ENCODE results near the gene RC3H1. TPM values are rescaled to one million over a fixed set of nuclear protein-coding genes. Genes with fewer than 3 reads are reported as not detected.

Gene RC3H1, protein sequence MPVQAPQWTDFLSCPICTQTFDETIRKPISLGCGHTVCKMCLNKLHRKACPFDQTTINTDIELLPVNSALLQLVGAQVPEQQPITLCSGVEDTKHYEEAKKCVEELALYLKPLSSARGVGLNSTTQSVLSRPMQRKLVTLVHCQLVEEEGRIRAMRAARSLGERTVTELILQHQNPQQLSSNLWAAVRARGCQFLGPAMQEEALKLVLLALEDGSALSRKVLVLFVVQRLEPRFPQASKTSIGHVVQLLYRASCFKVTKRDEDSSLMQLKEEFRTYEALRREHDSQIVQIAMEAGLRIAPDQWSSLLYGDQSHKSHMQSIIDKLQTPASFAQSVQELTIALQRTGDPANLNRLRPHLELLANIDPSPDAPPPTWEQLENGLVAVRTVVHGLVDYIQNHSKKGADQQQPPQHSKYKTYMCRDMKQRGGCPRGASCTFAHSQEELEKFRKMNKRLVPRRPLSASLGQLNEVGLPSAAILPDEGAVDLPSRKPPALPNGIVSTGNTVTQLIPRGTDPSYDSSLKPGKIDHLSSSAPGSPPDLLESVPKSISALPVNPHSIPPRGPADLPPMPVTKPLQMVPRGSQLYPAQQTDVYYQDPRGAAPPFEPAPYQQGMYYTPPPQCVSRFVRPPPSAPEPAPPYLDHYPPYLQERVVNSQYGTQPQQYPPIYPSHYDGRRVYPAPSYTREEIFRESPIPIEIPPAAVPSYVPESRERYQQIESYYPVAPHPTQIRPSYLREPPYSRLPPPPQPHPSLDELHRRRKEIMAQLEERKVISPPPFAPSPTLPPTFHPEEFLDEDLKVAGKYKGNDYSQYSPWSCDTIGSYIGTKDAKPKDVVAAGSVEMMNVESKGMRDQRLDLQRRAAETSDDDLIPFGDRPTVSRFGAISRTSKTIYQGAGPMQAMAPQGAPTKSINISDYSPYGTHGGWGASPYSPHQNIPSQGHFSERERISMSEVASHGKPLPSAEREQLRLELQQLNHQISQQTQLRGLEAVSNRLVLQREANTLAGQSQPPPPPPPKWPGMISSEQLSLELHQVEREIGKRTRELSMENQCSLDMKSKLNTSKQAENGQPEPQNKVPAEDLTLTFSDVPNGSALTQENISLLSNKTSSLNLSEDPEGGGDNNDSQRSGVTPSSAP
- total RNA-seq (10 to 100 TPM; 14.9 to 20.7 TPM), polyA plus RNA-seq (1 to 10 TPM; 2.0 to 4.5 TPM)

DNA sequence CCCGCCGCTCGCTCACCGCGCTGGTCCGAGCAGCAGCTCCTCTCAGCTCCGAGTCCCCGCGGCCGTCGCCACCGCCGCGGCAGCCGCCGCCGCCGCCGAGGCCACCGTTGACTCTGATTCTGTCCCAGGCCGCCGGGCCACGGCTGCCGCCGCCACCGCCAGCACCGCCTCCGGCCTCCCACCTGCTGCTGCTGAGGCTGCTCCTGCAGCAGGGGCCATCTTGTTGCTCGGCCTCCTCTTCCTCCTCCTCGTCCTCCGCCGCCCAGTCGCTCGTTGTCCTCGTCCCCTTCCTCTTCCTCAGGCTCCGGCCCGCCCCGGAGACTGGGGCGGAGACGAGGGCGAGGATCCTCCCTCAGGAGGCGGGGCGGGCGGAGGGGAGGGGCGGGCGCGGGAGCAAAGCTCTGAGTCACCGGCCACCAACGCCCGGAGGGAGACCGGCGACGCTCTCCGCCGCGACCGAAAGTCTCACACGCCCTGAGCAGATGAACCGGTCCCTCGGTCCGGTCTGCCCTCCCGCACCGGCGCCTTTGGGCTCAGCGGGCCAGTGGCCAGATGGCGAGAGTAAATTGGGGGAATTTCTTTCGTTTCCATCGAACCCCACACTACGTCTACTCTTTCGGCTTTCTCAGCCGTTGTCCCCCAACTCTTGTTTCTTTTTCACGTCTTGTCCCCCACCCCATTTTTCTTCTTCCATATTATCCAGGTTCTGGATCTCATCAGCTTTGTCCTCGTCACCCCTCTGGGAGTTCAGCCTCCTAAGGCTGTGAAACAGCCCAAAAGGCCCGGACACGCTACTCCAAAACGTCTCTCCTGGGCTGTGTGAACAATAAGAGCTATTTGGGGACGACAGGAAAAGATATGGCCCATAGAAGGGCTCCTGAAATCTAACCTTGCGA, at the start of gene RC3H1:
TSS of gene RC3H1 (minus strand) at position 278 of the 896 bp plus-strand sequence. CDS start 29,372 bp downstream, outside the sequence.
- peak within 1 kb of the TSS; percentile 91 to 95 for H3K9ac ChIP-seq (ENCODE audit: low read depth in 1 of 2, low read length in 2 of 2)
- peaks cover 10 to 33% (median 25%) of the 10 kb centered on the region in 4 donors for H3K4me1 ChIP-seq (ENCODE audit: control insufficient read depth in 4 of 4, insufficient read depth in 4 of 4, low read length in 3 of 4)
- H3K4me3 ChIP-seq (ENCODE audit: low read depth in 1 of 3, low read length in 3 of 3) = peak within 1 kb of the TSS; percentile 78 to 95 (median 80)
- peak; percentile 96 for DNase-seq (ENCODE audit: low spot score)
- H3K9me3 ChIP-seq (ENCODE audit: control insufficient read depth in 4 of 4, low read length in 3 of 4) = no peaks in the 10 kb centered on the region
- TF ChIP-seq TAF1 (conservative IDR thresholded peaks at IDR 0.05) = peak; percentile 74
- no peak for TF ChIP-seq FOXA1 (IDR thresholded peaks at IDR 0.05)
- TF ChIP-seq RXRA (IDR thresholded peaks at IDR 0.05) = peak in 1 of 2 donors; percentile 22
- TF ChIP-seq RAD21 (IDR thresholded peaks at IDR 0.05) = peak in 1 of 2 donors; percentile 38
- TF ChIP-seq GABPA (IDR thresholded peaks at IDR 0.05 in 1 of 2, conservative IDR thresholded peaks at IDR 0.05 in 1 of 2) = peak in 1 of 2 donors; percentile 65
- peak; percentile 32 to 38 for TF ChIP-seq HNF4A (conservative IDR thresholded peaks at IDR 0.05)
- TF ChIP-seq, protein P1, sequence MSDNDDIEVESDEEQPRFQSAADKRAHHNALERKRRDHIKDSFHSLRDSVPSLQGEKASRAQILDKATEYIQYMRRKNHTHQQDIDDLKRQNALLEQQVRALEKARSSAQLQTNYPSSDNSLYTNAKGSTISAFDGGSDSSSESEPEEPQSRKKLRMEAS (IDR thresholded peaks at IDR 0.05) = no peak
- TF ChIP-seq FOXA2 (IDR thresholded peaks at IDR 0.05) = no peak
- TF ChIP-seq, protein P2, sequence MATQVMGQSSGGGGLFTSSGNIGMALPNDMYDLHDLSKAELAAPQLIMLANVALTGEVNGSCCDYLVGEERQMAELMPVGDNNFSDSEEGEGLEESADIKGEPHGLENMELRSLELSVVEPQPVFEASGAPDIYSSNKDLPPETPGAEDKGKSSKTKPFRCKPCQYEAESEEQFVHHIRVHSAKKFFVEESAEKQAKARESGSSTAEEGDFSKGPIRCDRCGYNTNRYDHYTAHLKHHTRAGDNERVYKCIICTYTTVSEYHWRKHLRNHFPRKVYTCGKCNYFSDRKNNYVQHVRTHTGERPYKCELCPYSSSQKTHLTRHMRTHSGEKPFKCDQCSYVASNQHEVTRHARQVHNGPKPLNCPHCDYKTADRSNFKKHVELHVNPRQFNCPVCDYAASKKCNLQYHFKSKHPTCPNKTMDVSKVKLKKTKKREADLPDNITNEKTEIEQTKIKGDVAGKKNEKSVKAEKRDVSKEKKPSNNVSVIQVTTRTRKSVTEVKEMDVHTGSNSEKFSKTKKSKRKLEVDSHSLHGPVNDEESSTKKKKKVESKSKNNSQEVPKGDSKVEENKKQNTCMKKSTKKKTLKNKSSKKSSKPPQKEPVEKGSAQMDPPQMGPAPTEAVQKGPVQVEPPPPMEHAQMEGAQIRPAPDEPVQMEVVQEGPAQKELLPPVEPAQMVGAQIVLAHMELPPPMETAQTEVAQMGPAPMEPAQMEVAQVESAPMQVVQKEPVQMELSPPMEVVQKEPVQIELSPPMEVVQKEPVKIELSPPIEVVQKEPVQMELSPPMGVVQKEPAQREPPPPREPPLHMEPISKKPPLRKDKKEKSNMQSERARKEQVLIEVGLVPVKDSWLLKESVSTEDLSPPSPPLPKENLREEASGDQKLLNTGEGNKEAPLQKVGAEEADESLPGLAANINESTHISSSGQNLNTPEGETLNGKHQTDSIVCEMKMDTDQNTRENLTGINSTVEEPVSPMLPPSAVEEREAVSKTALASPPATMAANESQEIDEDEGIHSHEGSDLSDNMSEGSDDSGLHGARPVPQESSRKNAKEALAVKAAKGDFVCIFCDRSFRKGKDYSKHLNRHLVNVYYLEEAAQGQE (IDR thresholded peaks at IDR 0.05) = peak; percentile 58
- TF ChIP-seq YY1 (IDR thresholded peaks at IDR 0.05) = peak; percentile 95
- TF ChIP-seq, protein P3, sequence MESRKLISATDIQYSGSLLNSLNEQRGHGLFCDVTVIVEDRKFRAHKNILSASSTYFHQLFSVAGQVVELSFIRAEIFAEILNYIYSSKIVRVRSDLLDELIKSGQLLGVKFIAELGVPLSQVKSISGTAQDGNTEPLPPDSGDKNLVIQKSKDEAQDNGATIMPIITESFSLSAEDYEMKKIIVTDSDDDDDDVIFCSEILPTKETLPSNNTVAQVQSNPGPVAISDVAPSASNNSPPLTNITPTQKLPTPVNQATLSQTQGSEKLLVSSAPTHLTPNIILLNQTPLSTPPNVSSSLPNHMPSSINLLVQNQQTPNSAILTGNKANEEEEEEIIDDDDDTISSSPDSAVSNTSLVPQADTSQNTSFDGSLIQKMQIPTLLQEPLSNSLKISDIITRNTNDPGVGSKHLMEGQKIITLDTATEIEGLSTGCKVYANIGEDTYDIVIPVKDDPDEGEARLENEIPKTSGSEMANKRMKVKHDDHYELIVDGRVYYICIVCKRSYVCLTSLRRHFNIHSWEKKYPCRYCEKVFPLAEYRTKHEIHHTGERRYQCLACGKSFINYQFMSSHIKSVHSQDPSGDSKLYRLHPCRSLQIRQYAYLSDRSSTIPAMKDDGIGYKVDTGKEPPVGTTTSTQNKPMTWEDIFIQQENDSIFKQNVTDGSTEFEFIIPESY (IDR thresholded peaks at IDR 0.05) = peak; percentile 21
- no peak for TF ChIP-seq NR2F2 (IDR thresholded peaks at IDR 0.05)
- peak; percentile 85 to 95 for TF ChIP-seq JUND (IDR thresholded peaks at IDR 0.05)
- peak; percentile 67 for TF ChIP-seq SP1 (IDR thresholded peaks at IDR 0.05)
- TF ChIP-seq HNF4G (IDR thresholded peaks at IDR 0.05) = no peak
- TF ChIP-seq EGR1 (IDR thresholded peaks at IDR 0.05; ENCODE audit: low read depth in 2 of 2) = peak in 1 of 2 donors; percentile 25
- TF ChIP-seq, protein P4, sequence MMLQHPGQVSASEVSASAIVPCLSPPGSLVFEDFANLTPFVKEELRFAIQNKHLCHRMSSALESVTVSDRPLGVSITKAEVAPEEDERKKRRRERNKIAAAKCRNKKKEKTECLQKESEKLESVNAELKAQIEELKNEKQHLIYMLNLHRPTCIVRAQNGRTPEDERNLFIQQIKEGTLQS (IDR thresholded peaks at IDR 0.05) = peak; percentile 42
- TF ChIP-seq, protein P5, sequence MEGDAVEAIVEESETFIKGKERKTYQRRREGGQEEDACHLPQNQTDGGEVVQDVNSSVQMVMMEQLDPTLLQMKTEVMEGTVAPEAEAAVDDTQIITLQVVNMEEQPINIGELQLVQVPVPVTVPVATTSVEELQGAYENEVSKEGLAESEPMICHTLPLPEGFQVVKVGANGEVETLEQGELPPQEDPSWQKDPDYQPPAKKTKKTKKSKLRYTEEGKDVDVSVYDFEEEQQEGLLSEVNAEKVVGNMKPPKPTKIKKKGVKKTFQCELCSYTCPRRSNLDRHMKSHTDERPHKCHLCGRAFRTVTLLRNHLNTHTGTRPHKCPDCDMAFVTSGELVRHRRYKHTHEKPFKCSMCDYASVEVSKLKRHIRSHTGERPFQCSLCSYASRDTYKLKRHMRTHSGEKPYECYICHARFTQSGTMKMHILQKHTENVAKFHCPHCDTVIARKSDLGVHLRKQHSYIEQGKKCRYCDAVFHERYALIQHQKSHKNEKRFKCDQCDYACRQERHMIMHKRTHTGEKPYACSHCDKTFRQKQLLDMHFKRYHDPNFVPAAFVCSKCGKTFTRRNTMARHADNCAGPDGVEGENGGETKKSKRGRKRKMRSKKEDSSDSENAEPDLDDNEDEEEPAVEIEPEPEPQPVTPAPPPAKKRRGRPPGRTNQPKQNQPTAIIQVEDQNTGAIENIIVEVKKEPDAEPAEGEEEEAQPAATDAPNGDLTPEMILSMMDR (IDR thresholded peaks at IDR 0.05; ENCODE audit: low read depth, low read length, missing input control) = no peak
- no peaks in the 10 kb centered on the region for H3K27me3 ChIP-seq (ENCODE audit: control insufficient read depth in 4 of 4, insufficient read depth in 4 of 4, low read length in 3 of 4)
- H3K27ac ChIP-seq (ENCODE audit: low read depth in 1 of 2, low read length in 2 of 2) = peak within 1 kb of the TSS; percentile 91
- WGBS = 2% methylated on average over 78 of the region's 78 CpGs
- H3K36me3 ChIP-seq (ENCODE audit: control insufficient read depth in 4 of 4, insufficient read depth in 3 of 4, low read depth in 1 of 4, low read length in 3 of 4) = no peaks in the 10 kb centered on the region

All from liver (tissue), 9 donors.